ENCODE data around the gene TTC23L.

DNA sequence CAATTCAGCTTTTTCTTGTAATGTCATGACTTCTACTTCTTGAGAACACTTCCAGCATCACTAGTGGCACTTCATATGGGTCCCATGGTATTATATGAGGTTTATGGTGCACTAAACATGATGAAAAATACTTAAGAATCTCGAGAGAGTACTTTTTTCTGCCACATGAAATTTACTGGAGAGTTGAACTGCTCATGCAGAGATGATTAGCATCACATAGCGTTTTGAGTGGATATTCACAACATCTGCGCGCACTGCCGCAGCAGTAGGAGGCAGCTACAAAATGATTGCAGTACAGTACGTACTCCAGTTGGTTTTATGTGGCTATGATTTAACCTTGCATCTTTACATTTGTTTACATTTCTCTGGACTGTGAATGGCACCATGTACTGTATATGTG lies 61.7 kb downstream of the TTC23L start:
- TF ChIP-seq, protein P1, sequence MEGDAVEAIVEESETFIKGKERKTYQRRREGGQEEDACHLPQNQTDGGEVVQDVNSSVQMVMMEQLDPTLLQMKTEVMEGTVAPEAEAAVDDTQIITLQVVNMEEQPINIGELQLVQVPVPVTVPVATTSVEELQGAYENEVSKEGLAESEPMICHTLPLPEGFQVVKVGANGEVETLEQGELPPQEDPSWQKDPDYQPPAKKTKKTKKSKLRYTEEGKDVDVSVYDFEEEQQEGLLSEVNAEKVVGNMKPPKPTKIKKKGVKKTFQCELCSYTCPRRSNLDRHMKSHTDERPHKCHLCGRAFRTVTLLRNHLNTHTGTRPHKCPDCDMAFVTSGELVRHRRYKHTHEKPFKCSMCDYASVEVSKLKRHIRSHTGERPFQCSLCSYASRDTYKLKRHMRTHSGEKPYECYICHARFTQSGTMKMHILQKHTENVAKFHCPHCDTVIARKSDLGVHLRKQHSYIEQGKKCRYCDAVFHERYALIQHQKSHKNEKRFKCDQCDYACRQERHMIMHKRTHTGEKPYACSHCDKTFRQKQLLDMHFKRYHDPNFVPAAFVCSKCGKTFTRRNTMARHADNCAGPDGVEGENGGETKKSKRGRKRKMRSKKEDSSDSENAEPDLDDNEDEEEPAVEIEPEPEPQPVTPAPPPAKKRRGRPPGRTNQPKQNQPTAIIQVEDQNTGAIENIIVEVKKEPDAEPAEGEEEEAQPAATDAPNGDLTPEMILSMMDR (IDR thresholded peaks at IDR 0.05), result no peak
- no peak for TF ChIP-seq POLR2A (IDR thresholded peaks at IDR 0.05)
- TF ChIP-seq POLR2AphosphoS5 (IDR thresholded peaks at IDR 0.05), result no peak
- TF ChIP-seq EP300 (IDR thresholded peaks at IDR 0.05), result no peak

Measured in sigmoid colon (tissue), 4 donors.